SH-SY5Y (cell line): ENCODE data around the gene GRID2.

ENCODE experiments used
- GATA2 ChIP-seq: IDR thresholded peaks from 2 replicates; pipeline ENCODE4 v1.6.1; 2011; ENCODE audit warnings: mild to moderate bottlenecking, low read depth, low read length
- GATA3 ChIP-seq: IDR thresholded peaks from 2 replicates; pipeline ENCODE4 v1.6.1; 2011; ENCODE audit warnings: low read depth, mild to moderate bottlenecking, low read length, moderate library complexity

DNA sequence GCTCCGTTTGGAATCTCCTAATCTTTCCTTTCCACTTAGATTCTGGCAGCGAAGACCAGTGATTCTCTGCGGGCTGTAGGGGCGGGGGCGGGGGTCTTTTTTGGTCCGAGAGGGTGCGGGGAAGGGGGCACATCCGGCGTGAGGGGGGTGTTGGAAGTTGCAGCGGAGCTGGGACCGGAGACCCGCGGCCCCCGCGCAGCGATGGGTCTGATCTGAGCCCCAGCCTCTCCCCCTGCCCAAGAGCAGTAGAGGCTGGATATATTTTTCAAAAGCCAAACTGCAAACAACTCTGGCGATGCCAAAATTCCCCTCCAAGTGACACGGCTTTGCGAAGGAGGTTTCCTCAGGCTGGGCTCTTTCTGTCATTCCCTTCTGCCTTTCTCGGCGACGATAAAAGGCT, 355 bp downstream of the GRID2 start:
- TF ChIP-seq GATA2 (no peak), GATA3 (no peak)
